IMR-90 (cell line): Measurements from ENCODE around the gene BOD1L1.

Source experiments
- BHLHE40 ChIP-seq: fragments of 150-350 bp; IDR thresholded peaks from 2 replicates; pipeline ENCODE4 v1.6.1; 2016; ENCODE audit warnings: mild to moderate bottlenecking, low read depth, low read length
- CEBPB ChIP-seq: IDR thresholded peaks from 2 replicates; pipeline ENCODE4 v1.6.1; 2012; ENCODE audit warnings: low read depth, low read length, improper control_type of control experiment
- FOS ChIP-seq: fragments of 150-350 bp; IDR thresholded peaks from 2 replicates; pipeline ENCODE4 v1.6.1; 2016; ENCODE audit warnings: low read depth, low read length
- MAFK ChIP-seq: IDR thresholded peaks from 2 replicates; pipeline ENCODE4 v1.6.1; 2012; ENCODE audit warnings: low read depth, low read length, improper control_type of control experiment
- MAZ ChIP-seq: IDR thresholded peaks from 2 replicates; pipeline ENCODE4 v1.6.1; 2012; ENCODE audit warnings: low read depth, mild to moderate bottlenecking, low read length, improper control_type of control experiment, moderate library complexity, borderline replicate concordance
- MXI1 ChIP-seq: IDR thresholded peaks from 2 replicates; pipeline ENCODE4 v1.6.1; 2012; ENCODE audit warnings: low read depth, mild to moderate bottlenecking, low read length, moderate library complexity, borderline replicate concordance
- POLR2A ChIP-seq: IDR thresholded peaks from 2 replicates; pipeline ENCODE4 v1.6.1; 2012; ENCODE audit warnings: mild to moderate bottlenecking, low read depth, low read length
- RAD21 ChIP-seq: IDR thresholded peaks from 2 replicates; pipeline ENCODE4 v1.6.1; 2012; ENCODE audit warnings: low read length, improper control_type of control experiment
- RFX5 ChIP-seq: IDR thresholded peaks from 2 replicates; pipeline ENCODE4 v1.8.0; 2012; ENCODE audit warnings: low read depth, mild to moderate bottlenecking, low read length, moderate library complexity
- SMC3 ChIP-seq: fragments of 150-350 bp; IDR thresholded peaks from 2 replicates; pipeline ENCODE4 v1.6.1; 2016; ENCODE audit warnings: low read depth, mild to moderate bottlenecking, antibody characterized with exemption, low read length, moderate library complexity
- TF ChIP-seq, protein P1 (sequence below): conservative IDR thresholded peaks from 2 replicates; pipeline ENCODE4 v1.5.1; 2012; ENCODE audit warnings: mild to moderate bottlenecking, low read depth, low read length, improper control_type of control experiment

DNA sequence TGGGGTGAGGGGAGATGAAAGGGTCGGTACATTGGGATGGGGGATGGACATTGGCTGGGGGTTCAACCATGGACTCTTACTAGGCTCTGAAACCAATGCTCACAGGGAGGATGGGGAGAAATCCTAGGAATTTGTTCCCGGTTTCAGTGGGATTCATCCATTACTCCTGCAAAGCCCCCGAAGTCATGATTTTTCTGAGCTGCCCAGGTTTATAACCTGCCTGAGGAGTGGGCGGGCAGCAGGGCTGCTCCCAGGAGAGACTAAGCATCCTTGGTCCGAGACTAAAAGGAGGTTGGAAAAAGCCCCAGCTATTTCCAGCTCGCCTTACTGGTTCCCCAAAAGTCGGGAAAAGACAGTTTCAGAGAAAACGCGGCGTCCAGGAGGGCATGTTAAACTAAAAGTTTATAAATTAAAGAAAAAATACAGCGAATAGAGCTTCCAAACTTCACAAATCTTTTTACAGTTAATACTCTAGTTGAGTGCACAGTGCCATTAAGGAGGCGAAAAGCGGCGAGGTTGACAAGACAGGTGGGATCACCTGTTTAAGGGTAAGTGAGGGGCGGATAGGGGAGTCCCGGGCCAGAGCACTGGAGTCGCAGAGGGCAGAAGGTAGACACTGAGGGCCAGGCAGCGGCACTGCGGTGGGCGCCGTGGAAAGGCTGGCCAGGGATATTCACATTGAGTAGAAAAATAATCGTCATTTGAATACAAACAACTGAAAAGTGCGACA is 86.9 kb downstream of the BOD1L1 start:
- TF ChIP-seq POLR2A (no peak), RFX5 (no peak), RAD21 (no peak), BHLHE40 (no peak), CEBPB (no peak), FOS (no peak), SMC3 (no peak), MXI1 (no peak), MAFK (no peak), MAZ (no peak)
- TF ChIP-seq, protein P1, sequence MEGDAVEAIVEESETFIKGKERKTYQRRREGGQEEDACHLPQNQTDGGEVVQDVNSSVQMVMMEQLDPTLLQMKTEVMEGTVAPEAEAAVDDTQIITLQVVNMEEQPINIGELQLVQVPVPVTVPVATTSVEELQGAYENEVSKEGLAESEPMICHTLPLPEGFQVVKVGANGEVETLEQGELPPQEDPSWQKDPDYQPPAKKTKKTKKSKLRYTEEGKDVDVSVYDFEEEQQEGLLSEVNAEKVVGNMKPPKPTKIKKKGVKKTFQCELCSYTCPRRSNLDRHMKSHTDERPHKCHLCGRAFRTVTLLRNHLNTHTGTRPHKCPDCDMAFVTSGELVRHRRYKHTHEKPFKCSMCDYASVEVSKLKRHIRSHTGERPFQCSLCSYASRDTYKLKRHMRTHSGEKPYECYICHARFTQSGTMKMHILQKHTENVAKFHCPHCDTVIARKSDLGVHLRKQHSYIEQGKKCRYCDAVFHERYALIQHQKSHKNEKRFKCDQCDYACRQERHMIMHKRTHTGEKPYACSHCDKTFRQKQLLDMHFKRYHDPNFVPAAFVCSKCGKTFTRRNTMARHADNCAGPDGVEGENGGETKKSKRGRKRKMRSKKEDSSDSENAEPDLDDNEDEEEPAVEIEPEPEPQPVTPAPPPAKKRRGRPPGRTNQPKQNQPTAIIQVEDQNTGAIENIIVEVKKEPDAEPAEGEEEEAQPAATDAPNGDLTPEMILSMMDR = no peak
